ENCODE measurements around the gene XRCC6. TPM values are rescaled to one million over a fixed set of nuclear protein-coding genes. Genes with fewer than 3 reads are reported as not detected.
A peak's percentile ranks its signal among the peaks of the same experiment; 100 is the strongest.

XRCC6 gene
- total and polyA plus RNA-seq, 9 of the 15 experiments (the other 6 are each of a cell fraction or from before 2014, with no cell fraction given): 151 to 440 (median 318) TPM

GRCh38 chr22:41576877-41577276, 44.2 kb upstream of the XRCC6 start (continued):
- TF ChIP-seq E2F8 (IDR thresholded peaks at IDR 0.05; ENCODE audit: low read depth, partially characterized antibody) (no peak), NRF1 (conservative IDR thresholded peaks at IDR 0.05 in 1 of 2, IDR thresholded peaks at IDR 0.05 in 1 of 2) (0 out of 4 replicates have a peak, but pooled peaks of 1 of the 2 experiments have one; percentile 12), SMAD1 (IDR thresholded peaks at IDR 0.05; ENCODE audit: low read depth, low read length, partially characterized antibody) (no peak), HSF4 (CRISPR knock-in tag; IDR thresholded peaks at IDR 0.05; ENCODE audit: borderline replicate concordance) (no peak), FOXK1 (CRISPR knock-in tag; IDR thresholded peaks at IDR 0.05; ENCODE audit: borderline replicate concordance) (no peak), ZBTB34 (CRISPR knock-in tag; IDR thresholded peaks at IDR 0.05) (no peak), GTF2B (IDR thresholded peaks at IDR 0.05; ENCODE audit: extremely low read depth, insufficient read length) (no peak), CHD7 (IDR thresholded peaks at IDR 0.05; ENCODE audit: low read depth, low read length) (no peak)

Data from K562 (cell line).